HG03558 (cell line): ENCODE results near the gene CD55.
"Not testable (repeated sequence)": the region's sequence is repeated elsewhere in the genome, so short reads cannot be mapped to it uniquely, and the experiment has no call there.

ENCODE experiments used
- ATAC-seq: cut with Tn5 transposase; IDR thresholded peaks from one replicate; pipeline ENCODE4 v1.9.1; 2021; ENCODE audit warnings: moderate number of reproducible peaks; ENCODE audit not compliant: unreplicated experiment; ENCODE audit errors: extremely low read depth

CD55 gene

GRCh38 chr1:207304710-207305488 lies 16.6 kb upstream of the CD55 start:
- no peak for ATAC-seq

GRCh38 chr1:207305489-207305873 lies 16.0 kb upstream of the CD55 start:
- ATAC-seq, result no peak

DNA sequence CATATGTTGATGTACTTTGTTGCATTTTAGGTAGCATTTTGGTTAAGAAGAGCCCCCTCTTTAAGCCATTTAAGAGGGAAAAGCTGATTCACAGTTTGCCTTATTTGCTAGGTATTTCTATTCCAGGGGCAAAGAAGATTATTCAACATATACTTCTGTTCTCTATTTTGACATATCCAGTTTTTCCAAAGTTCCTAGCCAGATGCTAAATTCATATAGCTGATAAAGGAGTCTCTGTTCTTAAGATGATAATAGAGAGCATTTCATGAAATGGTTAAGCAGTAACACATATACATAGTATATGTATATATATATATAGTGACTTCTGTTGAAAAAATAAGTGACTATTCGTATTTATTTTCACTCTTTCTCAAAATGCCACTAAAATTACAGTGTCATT lies 15.5 kb upstream of the CD55 start:
- no peak for ATAC-seq

- no peak for ATAC-seq
Observed at GRCh38 chr1:207306603-207307002, 14.9 kb upstream of the CD55 start.

GRCh38 chr1:207308451-207309190 lies 12.9 kb upstream of the CD55 start:
- ATAC-seq, result no peak

- no peak for ATAC-seq
Observed at GRCh38 chr1:207309745-207310273, 11.7 kb upstream of the CD55 start.

DNA sequence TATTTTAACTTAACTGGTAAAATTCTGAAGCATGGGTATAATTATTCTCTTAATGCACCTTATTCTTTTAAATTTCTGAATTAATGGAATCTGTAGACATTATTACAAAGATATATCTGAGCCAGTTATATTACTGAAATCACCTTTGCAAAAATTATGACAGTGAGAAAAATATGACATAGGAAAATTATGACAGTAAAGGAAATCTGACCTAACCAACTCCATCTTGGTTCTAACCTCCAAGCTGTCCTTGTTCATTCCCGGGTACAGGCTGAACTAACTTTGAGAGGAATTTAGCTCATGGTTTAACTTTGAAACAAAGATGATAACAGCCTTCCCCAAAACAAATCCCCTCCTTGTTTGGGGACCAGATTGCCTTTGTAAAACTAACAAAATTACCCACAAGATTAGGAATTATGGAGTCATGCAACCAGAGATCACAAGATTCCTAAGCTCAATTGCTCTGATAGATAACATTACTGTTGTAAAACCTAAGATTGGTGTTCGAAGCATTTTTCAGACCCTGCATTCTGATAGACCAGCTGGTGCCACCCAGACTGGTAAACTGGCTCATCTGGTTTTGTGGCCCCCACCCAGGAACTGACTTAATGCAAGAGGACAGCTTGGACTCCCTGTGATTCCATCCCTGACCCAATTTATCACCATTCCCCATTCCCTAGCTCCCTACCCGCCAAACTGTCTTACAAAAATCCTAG lies 9.4 kb upstream of the CD55 start:
- ATAC-seq, result no peak

GRCh38 chr1:207312604-207312920 lies 8.9 kb upstream of the CD55 start:
- ATAC-seq, result no peak

- no peak for ATAC-seq
Observed at GRCh38 chr1:207313131-207313530, 8.3 kb upstream of the CD55 start.

DNA sequence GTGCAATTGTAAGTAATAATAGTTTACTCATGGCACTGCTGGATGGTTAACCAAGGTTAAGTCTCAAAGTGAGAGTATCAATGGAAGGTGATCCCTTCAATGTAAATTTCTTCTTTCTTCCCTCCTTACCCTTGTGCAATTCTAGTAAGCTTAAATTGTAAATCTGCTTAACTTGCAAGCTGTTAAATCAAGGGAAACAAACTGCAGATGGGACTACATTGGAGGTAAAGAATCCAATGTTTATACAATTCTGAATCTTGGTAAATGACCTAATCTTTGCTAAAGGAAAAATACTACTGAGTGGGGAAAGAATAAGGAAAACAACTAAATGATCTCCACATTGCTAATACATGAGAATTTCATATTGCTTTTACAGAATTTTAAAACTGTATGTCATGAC lies 6.7 kb upstream of the CD55 start:
- no peak for ATAC-seq

GRCh38 chr1:207315435-207315834 lies 6.0 kb upstream of the CD55 start:
- no peak for ATAC-seq

GRCh38 chr1:207316141-207316540 lies 5.3 kb upstream of the CD55 start:
- no peak for ATAC-seq

- ATAC-seq, result no peak
Observed at GRCh38 chr1:207316622-207317391, 4.7 kb upstream of the CD55 start.

DNA sequence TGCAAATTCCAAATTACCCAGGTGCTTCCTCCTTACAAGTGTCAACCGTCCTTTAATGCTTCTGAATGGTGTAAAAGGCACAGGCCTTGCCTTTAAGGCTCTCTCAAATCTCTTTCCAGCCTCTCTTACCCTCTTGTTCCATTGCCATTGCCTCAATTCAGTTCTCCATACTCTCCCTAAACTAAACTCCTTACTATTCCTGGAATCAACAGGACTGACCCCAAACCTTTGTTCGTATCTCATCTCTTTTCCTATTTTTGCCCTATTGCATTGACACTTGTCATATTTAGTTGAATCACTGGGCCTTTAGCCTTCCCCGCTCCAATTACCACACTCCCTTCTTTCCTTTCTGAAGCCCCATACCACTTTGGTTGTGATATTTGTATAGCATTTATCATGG lies 3.9 kb upstream of the CD55 start:
- no peak for ATAC-seq

DNA sequence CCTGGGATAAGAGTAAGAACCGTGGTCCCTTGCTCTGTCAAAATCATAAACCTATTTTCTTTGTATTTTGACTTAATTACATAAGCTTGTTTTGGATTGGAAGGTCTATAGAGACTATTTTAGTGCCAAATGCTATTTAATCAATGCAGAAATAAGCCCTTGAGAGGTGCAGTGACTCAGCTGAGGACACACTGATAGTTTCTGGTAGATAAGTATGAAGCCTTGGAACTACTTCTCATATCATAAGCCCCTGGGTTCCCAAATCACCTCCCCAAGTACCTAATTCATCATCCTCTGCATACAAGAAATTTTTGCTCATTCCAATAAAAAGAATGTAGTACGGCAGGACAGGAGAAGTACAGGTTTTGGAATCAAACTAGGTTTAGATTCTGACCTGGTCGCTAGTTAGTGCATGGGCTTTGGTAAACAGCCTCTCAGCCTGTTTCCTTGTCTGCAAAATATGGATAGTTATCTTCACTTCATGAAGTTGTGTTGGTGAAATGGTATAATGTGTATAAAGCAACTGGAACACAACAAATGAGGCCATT lies 3.3 kb upstream of the CD55 start:
- no peak for ATAC-seq

DNA sequence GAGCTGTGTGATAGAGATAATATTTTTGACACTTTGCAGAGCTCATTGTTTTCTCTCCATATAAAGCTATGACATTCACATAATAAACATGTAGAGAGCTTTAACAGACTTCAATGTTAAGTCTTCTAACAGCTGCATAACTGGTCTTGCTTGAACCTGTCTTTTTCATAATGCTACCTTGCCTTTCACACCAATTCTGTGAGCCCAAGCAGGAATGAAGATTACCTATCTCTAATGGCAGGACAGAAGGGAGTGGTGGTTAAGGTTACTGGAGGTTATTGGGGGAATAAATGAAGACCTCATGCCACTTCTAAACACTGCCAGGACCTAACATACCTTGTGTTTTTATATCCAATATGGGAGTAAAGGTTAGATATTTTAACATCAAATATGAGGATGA lies 2.3 kb upstream of the CD55 start:
- no peak for ATAC-seq

- ATAC-seq, result not testable (repeated sequence)
Observed at GRCh38 chr1:207320105-207320504, 1.4 kb upstream of the CD55 start.

DNA sequence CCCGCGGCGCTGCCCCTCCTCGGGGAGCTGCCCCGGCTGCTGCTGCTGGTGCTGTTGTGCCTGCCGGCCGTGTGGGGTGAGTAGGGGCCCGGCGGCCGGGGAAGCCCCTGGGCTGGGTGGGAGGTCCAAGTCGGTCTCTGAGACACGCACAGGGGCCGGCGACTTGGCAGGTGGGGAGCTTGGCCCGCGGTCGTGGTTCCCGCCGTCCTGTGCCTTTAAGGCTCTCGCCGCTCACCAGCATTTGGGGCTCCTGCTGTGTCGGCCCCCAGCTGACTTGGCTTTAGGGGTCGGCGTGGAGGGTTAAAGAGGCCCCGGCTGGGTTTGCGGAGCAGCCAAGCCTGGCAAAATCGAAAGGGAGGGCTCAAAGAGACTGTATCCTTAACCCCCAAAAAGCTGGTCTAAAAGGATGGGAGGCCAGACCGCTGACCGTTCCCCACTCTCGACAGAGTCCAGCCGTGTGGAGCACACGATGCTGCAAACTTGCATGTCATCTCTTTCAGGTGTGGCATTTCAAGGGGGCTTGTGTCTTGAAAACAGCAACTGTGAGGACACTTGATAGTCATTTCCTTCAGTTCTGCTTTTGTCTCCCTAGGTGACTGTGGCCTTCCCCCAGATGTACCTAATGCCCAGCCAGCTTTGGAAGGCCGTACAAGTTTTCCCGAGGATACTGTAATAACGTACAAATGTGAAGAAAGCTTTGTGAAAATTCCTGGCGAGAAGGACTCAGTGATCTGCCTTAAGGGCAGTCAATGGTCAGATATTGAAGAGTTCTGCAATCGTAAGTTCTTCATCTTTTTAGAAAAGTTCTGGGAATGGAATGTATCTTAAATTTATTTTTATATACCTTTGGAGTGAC lies 540 bp downstream of the CD55 start:
- ATAC-seq, result no peak
